Endothelial cell of umbilical vein (primary cell): ENCODE results near the gene MRPL14. TPM values are rescaled to one million over a fixed set of nuclear protein-coding genes. Genes with fewer than 3 reads are reported as not detected.

Experiments used
- BruUV-seq: library from RNA; stranded (reverse); fragments of 400-500 nt; replicated peaks from 2 replicates; lab custom pipeline; 2021; lab: Mats Ljungman, UMichigan
- CTCF ChIA-PET: fragments of 300-600, 350-600 bp; sonication (Branson Sonifier 250); formaldehyde crosslinking; loops from one replicate; lab custom pipeline; 2021; ENCODE audit warnings: antibody characterized with exemption, inconsistent platforms; lab: Charles Lee
- POLR2A ChIA-PET: fragments of 300-600, 350-600 bp; sonication (Branson Sonifier 250); formaldehyde crosslinking; loops from one replicate; lab custom pipeline; 2021; ENCODE audit warnings: antibody characterized with exemption, inconsistent platforms; lab: Charles Lee
- DNase-seq: peaks from one replicate; pipeline ENCODE4 v3.0.0-alpha.2; 2011; ENCODE audit warnings: low read depth, low spot score
- FAIRE-seq: peaks from 2 replicates; lab custom pipeline; 2011; peaks lifted over from hg19 to GRCh38; lab: Jason Lieb, UNC
- H2AFZ ChIP-seq: 2 replicates; pipeline ENCODE4 v1.6.0; 2012; ENCODE audit warnings: low read depth, low read length, control low read depth, inconsistent platforms
- H3K27ac ChIP-seq: 2 replicates; pipeline ENCODE4 v1.5.1; 2011; ENCODE audit warnings: low read depth, mild to moderate bottlenecking, control low read depth, low read length, moderate library complexity; ENCODE audit not compliant: insufficient read depth
- H3K27me3 ChIP-seq, 2 experiments: 2 replicates each; pipeline versions ENCODE4 v1.6.0 to v1.6.1; 2011; ENCODE audit warnings: low read length in 2 of 2, mixed read lengths in 1 of 2; ENCODE audit not compliant: control insufficient read depth in 2 of 2, insufficient read depth in 2 of 2
- H3K36me3 ChIP-seq, 2 experiments: 2 replicates in 1 of 2; 3 replicates in 1 of 2; pipeline ENCODE4 v1.5.1; 2011; ENCODE audit warnings: low read length in 2 of 2, mild to moderate bottlenecking in 1 of 2, moderate library complexity in 1 of 2; ENCODE audit not compliant: control insufficient read depth in 2 of 2, insufficient read depth in 2 of 2; ENCODE audit errors: extremely low read depth in 1 of 2
- H3K4me1 ChIP-seq: 3 replicates; pipeline ENCODE4 v1.5.1; 2011; ENCODE audit warnings: mild to moderate bottlenecking, low read length; ENCODE audit not compliant: control insufficient read depth, insufficient read depth; ENCODE audit errors: extremely low read depth
- H3K4me2 ChIP-seq: 2 replicates; pipeline ENCODE4 v1.6.1; 2011; ENCODE audit warnings: low read length, control low read depth, mixed read lengths; ENCODE audit not compliant: insufficient read depth
- H3K4me3 ChIP-seq, 3 experiments: fragments of 200-600 bp in 1 of 3; sonication (generic), shearing (Covaris generic) in 1 of 3; replicated peaks in 1 of 3; 2 replicates each; pipeline ENCODE4 v1.5.1; 2011 to 2016; ENCODE audit warnings: control low read depth in 3 of 3, low read length in 3 of 3, mild to moderate bottlenecking in 2 of 3, inconsistent platforms in 1 of 3, low read depth in 1 of 3, moderate library complexity in 1 of 3; ENCODE audit not compliant: insufficient read depth in 1 of 3
- H3K79me2 ChIP-seq: 2 replicates; pipeline ENCODE4 v1.6.0; 2012; ENCODE audit warnings: low read length, inconsistent platforms; ENCODE audit not compliant: control insufficient read depth, insufficient read depth
- H3K9ac ChIP-seq: replicated peaks from 2 replicates; pipeline ENCODE3; 2011; ENCODE audit warnings: low read length, control low read depth; ENCODE audit not compliant: insufficient read depth; ENCODE audit errors: extremely low read depth
- H3K9me1 ChIP-seq: replicated peaks from 3 replicates; pipeline ENCODE4 v1.6.0; 2011; ENCODE audit warnings: mild to moderate bottlenecking, low read length; ENCODE audit not compliant: control insufficient read depth, insufficient read depth; ENCODE audit errors: extremely low read depth
- H3K9me3 ChIP-seq: replicated peaks from 2 replicates; pipeline ENCODE4 v1.5.1; 2012; ENCODE audit warnings: low read length, inconsistent platforms; ENCODE audit not compliant: control insufficient read depth, insufficient read depth
- H4K20me1 ChIP-seq: replicated peaks from 2 replicates; pipeline ENCODE3; 2011; ENCODE audit warnings: mild to moderate bottlenecking, low read length; ENCODE audit not compliant: control insufficient read depth, insufficient read depth; ENCODE audit errors: extremely low read depth
- EZH2 ChIP-seq: IDR thresholded peaks from 2 replicates; pipeline ENCODE4 v1.6.1; 2012; ENCODE audit warnings: borderline replicate concordance, low read depth, mild to moderate bottlenecking, moderate library complexity, low read length, inconsistent platforms; ENCODE audit not compliant: severe bottlenecking
- FOS ChIP-seq: IDR thresholded peaks from 2 replicates; pipeline ENCODE4 v1.6.1; 2011; ENCODE audit warnings: mild to moderate bottlenecking, low read length, moderate library complexity, borderline replicate concordance; ENCODE audit not compliant: insufficient read depth
- GATA2 ChIP-seq: IDR thresholded peaks from 2 replicates; pipeline ENCODE4 v1.7.0; 2011; ENCODE audit warnings: low read depth, mild to moderate bottlenecking, moderate library complexity, mixed read lengths, low read length; ENCODE audit not compliant: insufficient read length, insufficient read depth
- JUN ChIP-seq: IDR thresholded peaks from 2 replicates; pipeline ENCODE4 v1.6.1; 2011; ENCODE audit warnings: borderline replicate concordance, low read depth; ENCODE audit not compliant: insufficient read length, insufficient read depth
- MYC ChIP-seq: IDR thresholded peaks from one replicate; pipeline ENCODE4 v1.6.1; 2011; ENCODE audit warnings: mild to moderate bottlenecking, low read depth, low read length
- POLR2A ChIP-seq: IDR thresholded peaks from 2 replicates; pipeline ENCODE4 v1.6.1; 2012; ENCODE audit warnings: low read depth, mild to moderate bottlenecking, control low read depth, low read length
- POLR2AphosphoS5 ChIP-seq: IDR thresholded peaks from 2 replicates; pipeline ENCODE4 v1.6.1; 2012; ENCODE audit warnings: low read depth, mild to moderate bottlenecking, control low read depth, low read length, moderate library complexity; ENCODE audit not compliant: insufficient read depth
- dilution Hi-C: fragments of 300-500 bp; cut with MboI; formaldehyde crosslinking; loops from one replicate; pipeline ENCODE4 v1.15.0; 2019; ENCODE audit warnings: low sequenced_read_pairs; ENCODE audit not compliant: extremely low pct_ligation_motif_present
- intact Hi-C: fragments of 100-400 bp; cut with micrococcal nuclease; formaldehyde crosslinking; loops from one replicate; pipeline ENCODE4 v1.10.0; 2022
- polyA plus RNA-seq, 4 experiments: library from polyadenylated mRNA; depleted of rRNA in 3 of 4; stranded (reverse) in 3 of 4; unstranded in 1 of 4; fragments of >200 nt; gene quantifications; 2 replicates each; pipeline versions ENCODE4 v1.2.1 to v1.2.3, GENCODE V29; 2011 to 2012; ENCODE audit warnings: missing spikeins in 1 of 4
- total RNA-seq: library from RNA; stranded (reverse); gene quantifications from 2 replicates; pipeline ENCODE4 v1.2.3, GENCODE V29; 2021
- TF ChIP-seq, protein P1 (sequence below), 2 donors: IDR thresholded peaks; 1 replicate in 1 of 2; 2 replicates in 1 of 2; pipeline ENCODE4 v1.5.1; 2011; ENCODE audit warnings: low read length in 2 of 2, mild to moderate bottlenecking in 2 of 2, moderate library complexity in 2 of 2, control low read depth in 1 of 2, inconsistent platforms in 1 of 2, low read depth in 1 of 2; ENCODE audit not compliant: insufficient read depth in 1 of 2; ENCODE audit errors: extremely low read depth in 1 of 2
- TF ChIP-seq, protein P2 (sequence below): IDR thresholded peaks from 2 replicates; pipeline ENCODE4 v1.6.1; 2011; ENCODE audit not compliant: insufficient read depth, insufficient read length

Gene MRPL14
- total and polyA plus RNA-seq, 2 donors (not counting 3 experiments of a cell fraction or from before 2014, with no cell fraction given), result 68.1 to 103 TPM

DNA sequence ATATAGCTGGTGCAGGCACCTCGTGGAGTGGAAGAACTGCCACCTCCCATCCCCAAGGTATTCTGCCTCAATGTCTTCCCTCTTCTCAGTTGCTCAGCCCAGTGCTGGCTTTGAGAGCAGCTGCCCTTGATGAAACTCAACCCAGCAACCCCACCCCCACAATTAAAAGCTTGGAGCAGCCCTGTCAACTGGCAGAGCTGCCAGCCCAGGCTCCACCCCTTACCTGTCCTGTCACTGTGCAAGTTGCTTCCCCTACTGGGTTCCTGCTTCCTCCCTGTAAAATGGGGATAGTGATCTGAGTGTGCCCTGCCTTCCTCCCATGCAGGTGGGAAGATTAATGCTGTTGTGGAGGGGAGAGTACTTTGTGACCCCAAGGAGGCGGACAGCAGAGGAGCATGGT lies 4.6 kb upstream of the MRPL14 start:
- TF ChIP-seq POLR2A, result no peak
- TF ChIP-seq, protein P1, sequence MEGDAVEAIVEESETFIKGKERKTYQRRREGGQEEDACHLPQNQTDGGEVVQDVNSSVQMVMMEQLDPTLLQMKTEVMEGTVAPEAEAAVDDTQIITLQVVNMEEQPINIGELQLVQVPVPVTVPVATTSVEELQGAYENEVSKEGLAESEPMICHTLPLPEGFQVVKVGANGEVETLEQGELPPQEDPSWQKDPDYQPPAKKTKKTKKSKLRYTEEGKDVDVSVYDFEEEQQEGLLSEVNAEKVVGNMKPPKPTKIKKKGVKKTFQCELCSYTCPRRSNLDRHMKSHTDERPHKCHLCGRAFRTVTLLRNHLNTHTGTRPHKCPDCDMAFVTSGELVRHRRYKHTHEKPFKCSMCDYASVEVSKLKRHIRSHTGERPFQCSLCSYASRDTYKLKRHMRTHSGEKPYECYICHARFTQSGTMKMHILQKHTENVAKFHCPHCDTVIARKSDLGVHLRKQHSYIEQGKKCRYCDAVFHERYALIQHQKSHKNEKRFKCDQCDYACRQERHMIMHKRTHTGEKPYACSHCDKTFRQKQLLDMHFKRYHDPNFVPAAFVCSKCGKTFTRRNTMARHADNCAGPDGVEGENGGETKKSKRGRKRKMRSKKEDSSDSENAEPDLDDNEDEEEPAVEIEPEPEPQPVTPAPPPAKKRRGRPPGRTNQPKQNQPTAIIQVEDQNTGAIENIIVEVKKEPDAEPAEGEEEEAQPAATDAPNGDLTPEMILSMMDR (IDR thresholded peaks at IDR 0.05; ENCODE audit: extremely low read depth in 1 of 2, insufficient read depth in 1 of 2, low read depth in 1 of 2, low read length in 2 of 2), result no peak
- TF ChIP-seq FOS, result no peak
- no peak for TF ChIP-seq MYC
- TF ChIP-seq GATA2, result no peak
- no peak for TF ChIP-seq JUN
- TF ChIP-seq, protein P2, sequence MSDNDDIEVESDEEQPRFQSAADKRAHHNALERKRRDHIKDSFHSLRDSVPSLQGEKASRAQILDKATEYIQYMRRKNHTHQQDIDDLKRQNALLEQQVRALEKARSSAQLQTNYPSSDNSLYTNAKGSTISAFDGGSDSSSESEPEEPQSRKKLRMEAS, result no peak
- TF ChIP-seq POLR2AphosphoS5, result no peak
- TF ChIP-seq EZH2, result no peak
- no peak for FAIRE-seq
- no TSS peak for BruUV-seq
- no peaks in the 10 kb centered on the region for H4K20me1 ChIP-seq
- intact Hi-C loops (no loop called here), dilution Hi-C loops (no loop called here)
- H3K79me2 ChIP-seq, result peaks cover 9% of the 10 kb centered on the region
- H3K36me3 ChIP-seq, result peaks cover 0 to 4% of the 10 kb centered on the region in 2 experiments
- H3K9me3 ChIP-seq, result no peaks in the 10 kb centered on the region
- H3K27ac ChIP-seq, result no peak overlapping the region
- no peak overlapping the region for H3K4me3 ChIP-seq
- no peaks in the 10 kb centered on the region for H3K9me1 ChIP-seq
- ChIA-PET CTCF (interaction anchor here (0.6 to 6.2 kb wide), 4 partner anchors 12 to 415 kb away, joined by 3 to 62 read pairs (median 4); no protein-coding TSS in a partner anchor), POLR2A (no interaction called here)
- no peak overlapping the region for H3K4me2 ChIP-seq
- DNase-seq, result no peak
- H3K9ac ChIP-seq, result no peak overlapping the region
- H3K27me3 ChIP-seq, result no peaks in the 10 kb centered on the region
- peaks cover 5% of the 10 kb centered on the region for H3K4me1 ChIP-seq
- H2AFZ ChIP-seq, result no peak overlapping the region
